Activated gamma-delta T cell treated with Interleukin-2 at 50 U/mL for 16 hours (primary cell): ENCODE data around the gene ARHGAP44.
"Not testable (repeated sequence)": the region's sequence is repeated elsewhere in the genome, so short reads cannot be mapped to it uniquely, and the experiment has no call there.

Source experiments
- DNase-seq: peaks from one replicate; pipeline ENCODE4 v3.0.0-alpha.2; 2020

The ARHGAP44 gene

GRCh38 chr17:12967962-12968361 lies 178.7 kb downstream of the ARHGAP44 start:
- DNase-seq: no peak

- no peak for DNase-seq
Measured at GRCh38 chr17:12973496-12974004, 184.3 kb downstream of the ARHGAP44 start.

DNA sequence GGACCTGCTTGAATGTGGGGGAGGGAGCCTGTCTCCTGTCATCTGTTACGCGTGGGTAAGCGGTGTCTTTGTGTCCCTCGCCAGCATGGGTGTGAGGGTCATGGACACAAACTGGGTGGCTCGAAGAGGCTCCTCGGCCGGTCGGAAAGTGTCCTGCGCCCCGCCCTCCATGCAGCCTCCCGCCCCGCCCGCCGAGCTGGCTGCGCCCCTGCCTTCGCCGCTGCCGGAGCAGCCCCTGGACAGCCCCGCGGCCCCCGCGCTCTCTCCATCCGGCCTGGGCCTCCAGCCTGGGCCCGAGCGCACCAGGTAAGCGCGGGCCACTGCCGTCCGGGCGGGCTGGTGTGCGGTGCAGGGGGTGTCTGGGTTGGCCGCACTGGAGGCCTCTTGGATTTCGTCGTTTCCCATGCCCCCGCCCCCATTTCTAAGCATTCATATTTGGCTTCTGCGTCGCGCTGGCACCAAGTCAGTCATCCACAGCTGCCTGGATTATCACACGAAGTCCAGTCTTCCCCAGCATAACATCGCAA lies 184.8 kb downstream of the ARHGAP44 start:
- no peak for DNase-seq

- no peak for DNase-seq
Measured at GRCh38 chr17:12977008-12977751, 187.9 kb downstream of the ARHGAP44 start.

- not testable (repeated sequence) for DNase-seq
Measured at GRCh38 chr17:12978787-12979186, 189.5 kb downstream of the ARHGAP44 start.

GRCh38 chr17:12979246-12979645 lies 189.9 kb downstream of the ARHGAP44 start:
- DNase-seq: no peak

DNA sequence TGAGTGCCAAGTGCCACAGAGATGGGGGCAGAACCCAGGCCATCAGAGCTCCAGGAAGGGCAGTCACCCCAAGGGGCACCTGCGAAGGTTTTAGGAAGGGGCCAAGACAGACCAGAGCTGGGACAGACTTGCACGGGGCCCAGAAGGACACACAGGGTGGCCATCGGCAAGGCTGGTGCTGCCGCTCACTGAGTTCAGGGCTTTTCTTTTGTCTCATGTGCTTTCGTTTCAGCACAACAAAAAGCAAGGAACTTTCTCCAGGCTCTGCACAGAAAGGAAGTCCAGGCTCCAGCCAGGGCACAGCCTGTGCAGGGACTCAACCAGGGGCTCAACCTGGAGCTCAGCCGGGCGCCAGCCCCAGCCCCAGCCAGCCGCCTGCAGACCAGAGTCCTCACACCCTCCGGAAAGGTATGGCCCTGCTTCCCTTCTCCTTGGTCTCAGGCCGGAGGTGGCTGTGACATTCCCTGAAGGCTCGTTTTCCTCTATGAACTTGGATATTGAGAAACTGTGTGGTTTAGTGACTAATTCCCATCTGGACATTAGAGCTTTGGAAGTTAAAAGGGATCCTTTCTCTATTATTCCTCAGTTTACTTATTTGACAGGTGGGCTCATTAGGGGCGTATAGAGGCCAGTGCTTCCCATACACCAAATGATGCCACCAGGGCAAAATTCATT lies 190.7 kb downstream of the ARHGAP44 start:
- DNase-seq: no peak

DNA sequence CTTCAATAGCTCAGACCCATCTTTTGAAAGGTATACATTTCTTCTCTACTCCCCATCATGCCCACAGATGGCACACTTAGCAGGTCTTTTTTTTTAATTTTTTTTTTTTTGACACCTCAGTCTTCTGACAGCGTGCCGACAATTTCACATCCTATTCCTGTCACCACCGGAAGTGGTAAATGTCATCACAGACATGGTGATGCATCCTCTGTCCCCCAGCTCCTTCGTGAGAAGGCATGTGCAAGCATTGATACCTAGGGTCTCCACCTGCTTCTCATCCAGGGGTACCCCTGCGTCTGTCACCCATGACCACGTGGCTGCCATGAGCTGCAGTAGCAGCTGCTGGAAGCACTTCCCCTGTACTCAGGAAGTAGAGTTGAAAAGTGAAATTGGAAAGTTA lies 192.9 kb downstream of the ARHGAP44 start:
- no peak for DNase-seq

- no peak for DNase-seq
Measured at GRCh38 chr17:12983991-12984884, 194.9 kb downstream of the ARHGAP44 start.

- DNase-seq: no peak
Measured at GRCh38 chr17:12985431-12986293, 196.4 kb downstream of the ARHGAP44 start.

GRCh38 chr17:12987120-12987519 lies 197.8 kb downstream of the ARHGAP44 start:
- DNase-seq: no peak

- no peak for DNase-seq
Measured at GRCh38 chr17:12990041-12990808, 200.9 kb downstream of the ARHGAP44 start.

- no peak for DNase-seq
Measured at GRCh38 chr17:12990926-12991325, 201.6 kb downstream of the ARHGAP44 start.

DNA sequence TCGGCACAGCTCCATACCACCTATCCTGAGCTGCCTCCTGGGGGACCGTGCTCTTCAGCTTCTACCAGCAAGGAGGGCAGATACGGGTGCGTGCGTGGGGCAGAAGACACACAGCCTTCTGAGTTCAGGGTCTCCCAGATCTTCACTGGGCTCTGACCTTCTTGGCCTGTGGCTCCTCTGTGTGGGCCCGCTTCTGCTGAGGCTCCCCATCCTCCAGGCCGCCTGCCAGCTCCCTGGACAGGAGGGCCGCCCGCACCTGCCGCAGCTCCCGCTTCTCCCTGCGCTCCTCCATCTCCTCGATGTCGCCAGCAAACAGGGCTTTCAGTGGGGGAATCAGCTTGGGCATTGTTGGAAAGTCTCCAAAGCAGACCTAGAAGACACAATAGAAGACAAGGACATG lies 203.4 kb downstream of the ARHGAP44 start:
- no peak for DNase-seq

GRCh38 chr17:12993631-12994030 lies 204.3 kb downstream of the ARHGAP44 start:
- no peak for DNase-seq

DNA sequence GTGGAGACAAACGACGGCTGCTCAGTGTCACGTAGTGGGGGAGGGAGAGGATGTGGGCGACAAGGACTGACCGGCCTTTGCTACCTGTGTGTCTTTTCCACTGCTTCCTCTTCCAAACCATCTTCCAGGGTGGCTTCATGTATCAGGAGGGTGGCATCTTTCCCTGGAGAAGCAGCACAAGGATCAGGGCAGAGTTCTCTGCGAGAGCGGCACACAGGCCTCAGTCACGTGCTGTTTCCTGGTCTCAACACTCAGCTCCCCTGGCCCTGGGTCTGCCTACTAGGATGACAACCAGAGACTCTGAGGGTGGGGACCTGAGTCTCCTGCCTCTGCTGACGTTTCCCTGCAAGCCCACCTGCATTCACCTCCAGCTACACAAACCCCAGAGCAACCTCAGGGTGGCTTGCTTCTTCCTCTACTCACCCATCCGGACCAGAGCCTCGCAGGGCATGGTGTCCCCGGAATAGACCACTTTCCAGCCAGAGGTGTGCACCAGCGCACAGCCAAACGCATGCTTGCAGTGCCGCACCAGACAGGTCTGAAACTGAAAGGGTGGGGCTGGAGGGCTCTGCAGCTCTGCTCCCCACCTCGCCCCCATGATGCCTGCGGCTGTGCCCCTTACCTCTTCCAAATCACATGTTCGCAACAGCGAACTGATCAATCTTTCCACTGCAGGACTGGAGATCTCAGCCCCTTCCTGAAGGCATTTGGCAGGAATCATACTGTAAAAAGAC lies 205.2 kb downstream of the ARHGAP44 start:
- no peak for DNase-seq

- DNase-seq: no peak
Measured at GRCh38 chr17:12995106-12995895, 206.0 kb downstream of the ARHGAP44 start.

DNA sequence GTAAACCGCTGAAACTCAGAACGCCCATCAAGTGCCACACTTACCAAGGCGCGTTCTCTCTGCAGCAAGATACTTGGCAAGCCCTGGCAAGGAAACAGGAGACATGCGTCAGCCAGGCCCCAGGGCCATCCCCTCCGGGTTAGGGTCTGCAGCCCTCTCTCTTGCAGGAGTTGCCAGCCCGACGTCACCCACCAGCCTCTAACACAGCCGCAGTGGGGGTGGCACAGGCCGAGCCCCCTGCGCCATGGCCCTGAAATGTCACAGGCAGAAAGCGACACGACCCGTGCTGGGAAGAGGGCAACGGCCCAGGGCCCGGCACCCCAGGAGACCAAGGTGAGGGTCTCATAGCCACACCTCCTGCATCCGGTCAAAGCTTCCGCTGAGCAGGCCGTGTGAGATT lies 206.6 kb downstream of the ARHGAP44 start:
- DNase-seq: no peak

GRCh38 chr17:12996357-12996756 lies 207.1 kb downstream of the ARHGAP44 start:
- no peak for DNase-seq

- no peak for DNase-seq
Measured at GRCh38 chr17:12996941-12997340, 207.6 kb downstream of the ARHGAP44 start.
